Gastrocnemius medialis (tissue), 4 donors: ENCODE results near the gene GSTO1. TPM values are rescaled to one million over a fixed set of nuclear protein-coding genes. Genes with fewer than 3 reads are reported as not detected.
A peak's percentile ranks its signal among the peaks of the same experiment; 100 is the strongest.

Source experiments
- ATAC-seq, 2 donors: fragments of 150-250 bp; one replicate each; pipeline ENCODE4 v1.9.1; 2016
- DNase-seq, 2 donors: peaks; one replicate each; pipeline ENCODE4 v3.0.0-alpha.2; 2019
- H3K27ac ChIP-seq, 4 donors: fragments of 200-600 bp; sonication (generic); 1 replicate in 1 of 4; 2 replicates in 3 of 4; pipeline ENCODE4 v1.5.1; 2016 to 2018; ENCODE audit warnings: mild to moderate bottlenecking in 2 of 4, moderate library complexity in 1 of 4
- H3K27me3 ChIP-seq, 3 donors: fragments of 200-600 bp; sonication (generic) in 2 of 3; 1 replicate in 1 of 3; 2 replicates in 2 of 3; pipeline versions ENCODE4 v1.5.1 to v1.6.0; 2016 to 2019; ENCODE audit warnings: mild to moderate bottlenecking in 1 of 3, moderate library complexity in 1 of 3
- H3K36me3 ChIP-seq, 2 donors: fragments of 200-600 bp; sonication (generic) in 1 of 2; one replicate each; pipeline ENCODE4 v1.5.1; 2017 to 2018
- H3K4me1 ChIP-seq, 2 donors: fragments of 200-600 bp; sonication (generic) in 1 of 2; one replicate each; pipeline ENCODE4 v1.5.1; 2016 to 2017; ENCODE audit warnings: mild to moderate bottlenecking in 2 of 2
- H3K4me3 ChIP-seq, 4 donors: fragments of 200-600 bp; sonication (generic) in 3 of 4; 1 replicate in 1 of 4; 2 replicates in 3 of 4; pipeline ENCODE4 v1.5.1; 2016 to 2019; ENCODE audit warnings: mild to moderate bottlenecking in 2 of 4
- H3K9me3 ChIP-seq, 3 donors: fragments of 200-600 bp; sonication (generic) in 2 of 3; 1 replicate in 1 of 3; 2 replicates in 2 of 3; pipeline ENCODE4 v1.5.1; 2016 to 2019
- POLR2A ChIP-seq, 2 donors: fragments of 450-650 bp; IDR thresholded peaks; one replicate each; pipeline ENCODE4 v1.6.1; 2017; ENCODE audit warnings: antibody characterized with exemption in 2 of 2, mild to moderate bottlenecking in 2 of 2, moderate library complexity in 2 of 2
- in situ Hi-C, 4 donors: fragments of 200-750 bp; cut with MboI; loops; one replicate each; pipeline versions ENCODE4 v1.15.0 to v1.8.0; 2017; ENCODE audit warnings: low sequenced_read_pairs in 4 of 4
- intact Hi-C: fragments of 100-400 bp; cut with DNase I; formaldehyde crosslinking; loops from one replicate; pipeline ENCODE4 v1.15.1; 2023; ENCODE audit warnings: low total_unique reads
- total RNA-seq, 4 donors: library from RNA; depleted of rRNA; stranded (reverse); fragments of >200 nt; gene quantifications; one replicate each; pipeline versions ENCODE4 v1.1.0 to v1.2.3, GENCODE V29; 2016
- TF ChIP-seq, protein P1 (sequence below), 5 experiments: fragments of 450-650 bp in 3 of 5; fragments of 200-600 bp in 2 of 5; sonication (generic) in 2 of 5; IDR thresholded peaks in 4 of 5; conservative IDR thresholded peaks in 1 of 5; 1 replicate in 4 of 5; 2 replicates in 1 of 5; pipeline ENCODE4 v1.5.1; 2016 to 2019; ENCODE audit warnings: antibody characterized with exemption in 5 of 5, mild to moderate bottlenecking in 3 of 5, moderate library complexity in 3 of 5

Gene GSTO1
- total RNA-seq, 4 donors from 2014 or later = 39.6 to 284 (median 74.2) TPM

DNA sequence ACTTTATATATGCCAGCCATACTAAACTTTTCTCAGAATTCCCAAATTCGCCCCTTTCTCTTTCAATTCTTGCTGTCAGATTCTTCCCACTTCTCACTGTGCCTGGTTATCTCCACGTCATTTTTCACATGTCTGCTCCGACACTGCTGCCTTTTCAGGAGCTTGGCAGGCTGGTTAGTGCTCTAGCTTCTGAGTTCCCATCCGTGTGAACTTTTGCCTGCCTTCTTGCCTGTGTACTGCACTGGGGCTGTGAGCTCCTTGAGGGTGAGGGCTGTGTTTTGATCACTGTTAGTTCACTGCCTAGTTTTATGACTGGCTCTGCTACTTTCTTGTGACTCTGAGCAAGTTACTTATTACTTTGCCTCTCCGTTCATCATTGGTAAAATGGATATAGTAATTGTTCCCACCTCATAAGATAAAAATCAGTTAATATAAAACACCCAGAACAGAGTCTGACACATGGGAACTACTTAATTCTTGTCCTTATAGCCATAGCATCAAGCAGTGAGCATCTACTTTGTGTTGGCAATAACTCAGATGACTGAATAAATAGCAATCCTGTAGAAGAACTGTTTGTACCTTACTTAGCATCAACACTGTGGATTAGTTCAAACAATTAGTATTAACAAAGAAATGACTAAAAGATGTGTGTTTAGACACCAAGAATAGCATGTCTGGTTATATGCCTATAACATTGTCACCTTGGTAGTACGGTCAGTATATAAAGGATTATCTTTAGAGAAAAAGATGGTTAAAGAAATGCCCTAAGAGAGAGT lies 5.5 kb downstream of the GSTO1 start:
- intact Hi-C loops (loop anchor here (5.0 to 10.0 kb wide), 2 partner anchors 138 to 295 kb away; partner anchors contain the start of genes SFR1 and SLK), in situ Hi-C loops (no loop called here)
- Histone ChIP-seq H3K9me3 (no peaks in the 10 kb centered on the region), H3K4me3 (no peak overlapping the region), H3K4me1 (peaks cover 29 to 33% of the 10 kb centered on the region in 2 donors), H3K27ac (peak overlapping the region; percentile 9 to 58 (median 18)), H3K27me3 (no peaks in the 10 kb centered on the region), H3K36me3 (peaks cover 0 to 71% of the 10 kb centered on the region in 2 donors)
- TF ChIP-seq, protein P1, sequence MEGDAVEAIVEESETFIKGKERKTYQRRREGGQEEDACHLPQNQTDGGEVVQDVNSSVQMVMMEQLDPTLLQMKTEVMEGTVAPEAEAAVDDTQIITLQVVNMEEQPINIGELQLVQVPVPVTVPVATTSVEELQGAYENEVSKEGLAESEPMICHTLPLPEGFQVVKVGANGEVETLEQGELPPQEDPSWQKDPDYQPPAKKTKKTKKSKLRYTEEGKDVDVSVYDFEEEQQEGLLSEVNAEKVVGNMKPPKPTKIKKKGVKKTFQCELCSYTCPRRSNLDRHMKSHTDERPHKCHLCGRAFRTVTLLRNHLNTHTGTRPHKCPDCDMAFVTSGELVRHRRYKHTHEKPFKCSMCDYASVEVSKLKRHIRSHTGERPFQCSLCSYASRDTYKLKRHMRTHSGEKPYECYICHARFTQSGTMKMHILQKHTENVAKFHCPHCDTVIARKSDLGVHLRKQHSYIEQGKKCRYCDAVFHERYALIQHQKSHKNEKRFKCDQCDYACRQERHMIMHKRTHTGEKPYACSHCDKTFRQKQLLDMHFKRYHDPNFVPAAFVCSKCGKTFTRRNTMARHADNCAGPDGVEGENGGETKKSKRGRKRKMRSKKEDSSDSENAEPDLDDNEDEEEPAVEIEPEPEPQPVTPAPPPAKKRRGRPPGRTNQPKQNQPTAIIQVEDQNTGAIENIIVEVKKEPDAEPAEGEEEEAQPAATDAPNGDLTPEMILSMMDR (IDR thresholded peaks at IDR 0.05 in 4 of 5, conservative IDR thresholded peaks at IDR 0.05 in 1 of 5) = no peak
- no peak for TF ChIP-seq POLR2A (IDR thresholded peaks at IDR 0.05)
- DNase-seq (no peak), ATAC-seq (no peak)

DNA sequence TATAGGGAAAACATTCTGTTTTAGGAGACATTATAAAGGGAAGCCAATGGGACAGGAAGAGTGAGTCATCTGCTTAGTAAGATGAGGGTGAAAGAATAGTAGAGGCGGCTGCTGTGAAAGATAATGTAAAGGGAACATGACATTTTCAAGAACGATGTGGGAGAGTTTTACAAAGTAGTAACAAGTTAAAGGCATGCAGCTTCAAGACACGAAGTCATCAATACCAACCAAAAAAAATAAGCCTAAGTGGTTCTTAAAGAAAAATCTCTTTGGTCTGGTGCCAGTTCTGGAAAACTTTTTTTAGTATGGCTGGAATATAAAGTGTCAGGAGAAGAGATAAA lies 6.1 kb downstream of the GSTO1 start:
- H3K27ac ChIP-seq = peak overlapping the region; percentile 9 to 58 (median 18)
- no peak overlapping the region for H3K4me3 ChIP-seq
- DNase-seq (no peak), ATAC-seq (no peak)
- H3K27me3 ChIP-seq = no peaks in the 10 kb centered on the region
- intact Hi-C loops (no loop called here), in situ Hi-C loops (no loop called here)
- H3K4me1 ChIP-seq = peaks cover 29 to 33% of the 10 kb centered on the region in 2 donors
- H3K9me3 ChIP-seq = no peaks in the 10 kb centered on the region
- TF ChIP-seq, protein P1 (IDR thresholded peaks at IDR 0.05 in 4 of 5, conservative IDR thresholded peaks at IDR 0.05 in 1 of 5) = no peak
- TF ChIP-seq POLR2A (IDR thresholded peaks at IDR 0.05) = no peak
- H3K36me3 ChIP-seq = peaks cover 0 to 76% of the 10 kb centered on the region in 2 donors

DNA sequence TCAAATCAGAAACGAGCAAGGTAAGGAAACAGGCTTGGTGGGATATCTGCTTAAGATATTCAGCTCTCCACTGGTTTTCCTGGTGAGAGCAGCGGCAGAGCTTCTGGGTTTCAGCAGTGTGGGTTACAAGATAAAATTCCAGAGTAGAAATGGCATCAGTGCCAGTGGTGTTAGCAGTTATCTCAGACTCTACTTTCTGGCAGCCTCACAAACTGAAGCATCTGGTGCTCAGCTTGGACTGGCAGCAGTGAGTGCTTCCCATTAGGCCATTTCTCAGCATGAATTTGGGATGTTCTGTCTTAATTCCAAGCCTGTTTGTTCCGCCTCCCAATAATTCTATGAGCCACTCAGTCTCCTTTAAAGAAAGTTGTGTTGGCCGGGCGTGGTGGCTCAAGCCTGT lies 7.4 kb downstream of the GSTO1 start:
- H3K27ac ChIP-seq = no peak overlapping the region
- no peak overlapping the region for H3K4me3 ChIP-seq
- H3K36me3 ChIP-seq = peaks cover 0 to 89% of the 10 kb centered on the region in 2 donors
- ATAC-seq = no peak
- in situ Hi-C loops = no loop called here
- intact Hi-C loops = no loop called here
- peaks cover 16 to 21% of the 10 kb centered on the region in 2 donors for H3K4me1 ChIP-seq
- no peaks in the 10 kb centered on the region for H3K9me3 ChIP-seq
- TF ChIP-seq POLR2A (IDR thresholded peaks at IDR 0.05) = no peak
- TF ChIP-seq, protein P1 (IDR thresholded peaks at IDR 0.05 in 4 of 5, conservative IDR thresholded peaks at IDR 0.05 in 1 of 5) = no peak
- no peaks in the 10 kb centered on the region for H3K27me3 ChIP-seq
- DNase-seq = no peak

- Histone ChIP-seq H3K36me3 (peaks cover 0 to 81% of the 10 kb centered on the region in 2 donors), H3K9me3 (no peaks in the 10 kb centered on the region), H3K27ac (no peak overlapping the region), H3K4me1 (peaks cover 13% of the 10 kb centered on the region in 2 donors), H3K4me3 (no peak overlapping the region), H3K27me3 (no peaks in the 10 kb centered on the region)
- in situ Hi-C loops = no loop called here
- intact Hi-C loops = no loop called here
- no peak for ATAC-seq
- no peak for TF ChIP-seq POLR2A (IDR thresholded peaks at IDR 0.05)
- no peak for DNase-seq
Measured at GRCh38 chr10:104264783-104265182, 10.1 kb downstream of the GSTO1 start.

DNA sequence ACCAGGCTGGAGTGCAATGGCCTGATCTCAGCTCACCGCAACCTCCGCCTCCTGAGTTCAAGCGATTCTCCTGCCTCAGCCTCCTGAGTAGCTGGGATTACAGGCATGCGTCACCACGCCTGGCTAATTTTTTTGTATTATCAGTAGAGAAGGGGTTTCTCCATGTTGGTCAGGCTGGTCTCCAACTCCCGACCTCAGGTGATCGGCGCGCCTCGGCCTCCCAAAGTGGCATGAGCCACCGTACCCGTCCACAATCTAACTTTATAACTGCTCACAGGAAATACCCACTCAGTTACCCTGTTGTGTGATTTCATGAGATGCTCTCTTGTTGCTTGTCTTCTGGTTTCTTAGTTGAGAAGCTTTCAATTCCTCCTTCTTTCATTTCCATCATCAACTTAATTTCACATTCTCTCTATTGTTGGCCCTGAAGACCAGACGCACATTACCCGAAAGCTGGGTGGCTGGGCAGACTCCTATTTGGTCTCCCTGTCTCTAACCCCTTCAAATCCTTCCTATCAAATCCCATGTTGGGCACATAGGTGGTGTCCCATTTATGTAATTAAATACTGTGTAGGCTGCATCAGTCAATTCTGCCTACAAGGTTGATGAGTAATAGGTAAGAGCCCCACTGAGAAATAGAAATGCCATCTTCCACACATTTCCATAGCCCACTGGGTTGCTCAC lies 13.2 kb downstream of the GSTO1 start:
- no peaks in the 10 kb centered on the region for H3K9me3 ChIP-seq

More for the DNA sequence above, 13.2 kb downstream of the GSTO1 start:
- Histone ChIP-seq H3K4me3 (peak overlapping the region; percentile 76 to 100 (median 86)), H3K4me1 (peaks cover 8 to 11% of the 10 kb centered on the region in 2 donors), H3K27me3 (no peaks in the 10 kb centered on the region), H3K27ac (peak overlapping the region; percentile 87 to 93 (median 89)), H3K36me3 (peaks cover 0 to 51% of the 10 kb centered on the region in 2 donors)
- intact Hi-C loops = no loop called here
- in situ Hi-C loops = no loop called here
- no peak for TF ChIP-seq POLR2A (IDR thresholded peaks at IDR 0.05)
- TF ChIP-seq, protein P1 (IDR thresholded peaks at IDR 0.05 in 4 of 5, conservative IDR thresholded peaks at IDR 0.05 in 1 of 5) = no peak
- no peak for DNase-seq
- ATAC-seq = no peak
